H9 (cell line): ENCODE measurements around the gene ARPP21. TPM values are rescaled to one million over a fixed set of nuclear protein-coding genes. Genes with fewer than 3 reads are reported as not detected.

Source experiments
- DNase-seq: peaks from one replicate; pipeline ENCODE4 v3.0.0-alpha.2; 2017
- H2AFZ ChIP-seq: one replicate; pipeline ENCODE4 v1.6.1; 2013; ENCODE audit warnings: mild to moderate bottlenecking, low read length, control low read depth, moderate library complexity
- H2AK5ac ChIP-seq: 2 replicates; pipeline ENCODE4 v1.6.1; 2013; ENCODE audit warnings: low read length, control low read depth, mixed read lengths; ENCODE audit not compliant: insufficient read length
- H2BK120ac ChIP-seq: one replicate; pipeline ENCODE4 v1.6.1; 2013; ENCODE audit warnings: low read depth, mild to moderate bottlenecking, low read length, control low read depth, inconsistent platforms; ENCODE audit not compliant: poor library complexity, severe bottlenecking
- H2BK12ac ChIP-seq: 2 replicates; pipeline ENCODE4 v1.6.1; 2013; ENCODE audit warnings: low read length, control low read depth, mixed read lengths, low read depth; ENCODE audit not compliant: insufficient read length
- H2BK15ac ChIP-seq: 2 replicates; pipeline ENCODE4 v1.6.1; 2013; ENCODE audit warnings: low read depth, low read length, control low read depth
- H2BK20ac ChIP-seq: one replicate; pipeline ENCODE4 v1.6.1; 2013; ENCODE audit warnings: low read depth, mild to moderate bottlenecking, low read length, control low read depth, inconsistent platforms; ENCODE audit not compliant: poor library complexity, severe bottlenecking
- H2BK5ac ChIP-seq: 2 replicates; pipeline ENCODE4 v1.6.1; 2013; ENCODE audit warnings: low read length, control low read depth, mixed read lengths; ENCODE audit not compliant: insufficient read length
- H3K14ac ChIP-seq: 2 replicates; pipeline ENCODE4 v1.6.1; 2013; ENCODE audit warnings: low read length, control low read depth; ENCODE audit not compliant: insufficient read depth
- H3K18ac ChIP-seq: 2 replicates; pipeline ENCODE4 v1.6.1; 2013; ENCODE audit warnings: low read depth, mild to moderate bottlenecking, mixed read lengths, low read length, control low read depth; ENCODE audit not compliant: insufficient read length
- H3K23ac ChIP-seq: 2 replicates; pipeline ENCODE4 v1.6.1; 2013; ENCODE audit warnings: low read length, control low read depth, mixed read lengths, low read depth; ENCODE audit not compliant: insufficient read length
- H3K23me2 ChIP-seq: 2 replicates; pipeline ENCODE4 v1.6.1; 2013; ENCODE audit warnings: low read depth, mild to moderate bottlenecking, mixed read lengths, low read length, control low read depth; ENCODE audit not compliant: insufficient read length, poor library complexity, severe bottlenecking
- H3K27ac ChIP-seq: 2 replicates; pipeline ENCODE4 v1.5.1; 2013; ENCODE audit warnings: low read length, control low read depth, mixed read lengths, low read depth; ENCODE audit not compliant: insufficient read length
- H3K27me3 ChIP-seq: 2 replicates; pipeline ENCODE4 v1.6.1; 2013; ENCODE audit warnings: low read length, control low read depth, inconsistent platforms; ENCODE audit not compliant: insufficient read depth
- H3K4ac ChIP-seq: 2 replicates; pipeline ENCODE4 v1.6.1; 2013; ENCODE audit warnings: low read depth, mild to moderate bottlenecking, control low read depth, inconsistent platforms, low read length, moderate library complexity
- H3K4me1 ChIP-seq: 2 replicates; pipeline ENCODE4 v1.6.1; 2013; ENCODE audit warnings: low read length, control low read depth, inconsistent platforms; ENCODE audit not compliant: insufficient read depth
- H3K4me2 ChIP-seq: 2 replicates; pipeline ENCODE4 v1.6.1; 2013; ENCODE audit warnings: low read length, control low read depth, mixed read lengths; ENCODE audit not compliant: insufficient read length, insufficient read depth
- H3K56ac ChIP-seq: 2 replicates; pipeline ENCODE4 v1.6.1; 2013; ENCODE audit warnings: low read depth, mild to moderate bottlenecking, mixed read lengths, low read length, control low read depth; ENCODE audit not compliant: insufficient read length
- H3K79me1 ChIP-seq: 2 replicates; pipeline ENCODE4 v1.6.1; 2013; ENCODE audit warnings: low read depth, mild to moderate bottlenecking, moderate library complexity, low read length, control low read depth, inconsistent platforms; ENCODE audit not compliant: insufficient read depth, poor library complexity, severe bottlenecking
- H3K79me2 ChIP-seq: 2 replicates; pipeline ENCODE4 v1.6.1; 2013; ENCODE audit warnings: low read length, control low read depth, inconsistent platforms; ENCODE audit not compliant: insufficient read depth
- H3K9ac ChIP-seq: 2 replicates; pipeline ENCODE4 v1.6.1; 2013; ENCODE audit warnings: low read length, control low read depth, mixed read lengths; ENCODE audit not compliant: insufficient read length; ENCODE audit errors: extremely low read depth
- H3K9me3 ChIP-seq: one replicate; pipeline ENCODE4 v1.6.1; 2013; ENCODE audit warnings: low read depth, low read length, inconsistent platforms; ENCODE audit not compliant: control insufficient read depth
- H3T11ph ChIP-seq: one replicate; pipeline ENCODE4 v1.6.1; 2013; ENCODE audit warnings: mild to moderate bottlenecking, low read length, control low read depth, inconsistent platforms
- H4K20me1 ChIP-seq: one replicate; pipeline ENCODE4 v1.6.1; 2013; ENCODE audit not compliant: control insufficient read depth, insufficient read length, insufficient read depth
- H4K5ac ChIP-seq: 2 replicates; pipeline ENCODE4 v1.6.1; 2013; ENCODE audit warnings: low read depth, mild to moderate bottlenecking, mixed read lengths, low read length, control low read depth; ENCODE audit not compliant: insufficient read length
- H4K8ac ChIP-seq: replicated peaks from 2 replicates; pipeline ENCODE4 v1.6.1; 2013; ENCODE audit warnings: low read length, control low read depth, mixed read lengths, low read depth; ENCODE audit not compliant: insufficient read length
- H4K91ac ChIP-seq: 2 replicates; pipeline ENCODE4 v1.6.1; 2013; ENCODE audit warnings: low read depth, mild to moderate bottlenecking, moderate library complexity, mixed read lengths, low read length, control low read depth; ENCODE audit not compliant: insufficient read length
- H3K27ac Mint-ChIP-seq, 3 experiments: 2 replicates in 2 of 3; 3 replicates in 1 of 3; pipeline ENCODE4 v1.8.0; 2020 to 2021; ENCODE audit warnings: mixed read lengths in 3 of 3, mild to moderate bottlenecking in 1 of 3, moderate library complexity in 1 of 3
- H3K27me3 Mint-ChIP-seq: 2 replicates; pipeline ENCODE4 v1.8.0; 2021; ENCODE audit warnings: low read depth, mild to moderate bottlenecking, moderate library complexity, mixed read lengths
- H3K36me3 Mint-ChIP-seq, 3 experiments: 2 replicates in 2 of 3; 3 replicates in 1 of 3; pipeline ENCODE4 v1.8.0; 2020 to 2021; ENCODE audit warnings: low read depth in 3 of 3, mixed read lengths in 3 of 3; ENCODE audit not compliant: insufficient read depth in 1 of 3
- H3K4me1 Mint-ChIP-seq, 2 experiments: 2 replicates each; pipeline ENCODE4 v1.8.0; 2020; ENCODE audit warnings: mixed read lengths in 2 of 2
- H3K4me3 Mint-ChIP-seq, 2 experiments: 2 replicates in 1 of 2; 3 replicates in 1 of 2; pipeline ENCODE4 v1.8.0; 2020 to 2021; ENCODE audit warnings: mild to moderate bottlenecking in 2 of 2, mixed read lengths in 2 of 2, moderate library complexity in 1 of 2
- H3K9me3 Mint-ChIP-seq, 2 experiments: 2 replicates in 1 of 2; 3 replicates in 1 of 2; pipeline ENCODE4 v1.8.0; 2020; ENCODE audit warnings: mild to moderate bottlenecking in 2 of 2, mixed read lengths in 2 of 2, moderate library complexity in 1 of 2
- WGBS: extraction: QIAGEN DNeasy Blood & Tissue Kit; methylation state at CpG from one replicate; pipeline ENCODE4 v1.1.7; 2013; ENCODE audit warnings: missing lambda C conversion rate, low lambda C conversion rate, mixed read lengths; ENCODE audit not compliant: insufficient read length; ENCODE audit errors: extremely low coverage; 5-methylcytosine and 5-hydroxymethylcytosine counted together
- total RNA-seq: library from RNA; stranded (reverse); gene quantifications from 2 replicates; pipeline ENCODE4 v1.2.1, GENCODE V29; 2021
- TF ChIP-seq, protein P1 (sequence below): fragments of 200-600 bp; sonication (generic); conservative IDR thresholded peaks from 3 replicates; pipeline ENCODE4 v1.8.0; 2021; ENCODE audit warnings: antibody characterized with exemption, mild to moderate bottlenecking

The ARPP21 gene
- total RNA-seq, 1 experiment from 2014 or later = not detected

DNA sequence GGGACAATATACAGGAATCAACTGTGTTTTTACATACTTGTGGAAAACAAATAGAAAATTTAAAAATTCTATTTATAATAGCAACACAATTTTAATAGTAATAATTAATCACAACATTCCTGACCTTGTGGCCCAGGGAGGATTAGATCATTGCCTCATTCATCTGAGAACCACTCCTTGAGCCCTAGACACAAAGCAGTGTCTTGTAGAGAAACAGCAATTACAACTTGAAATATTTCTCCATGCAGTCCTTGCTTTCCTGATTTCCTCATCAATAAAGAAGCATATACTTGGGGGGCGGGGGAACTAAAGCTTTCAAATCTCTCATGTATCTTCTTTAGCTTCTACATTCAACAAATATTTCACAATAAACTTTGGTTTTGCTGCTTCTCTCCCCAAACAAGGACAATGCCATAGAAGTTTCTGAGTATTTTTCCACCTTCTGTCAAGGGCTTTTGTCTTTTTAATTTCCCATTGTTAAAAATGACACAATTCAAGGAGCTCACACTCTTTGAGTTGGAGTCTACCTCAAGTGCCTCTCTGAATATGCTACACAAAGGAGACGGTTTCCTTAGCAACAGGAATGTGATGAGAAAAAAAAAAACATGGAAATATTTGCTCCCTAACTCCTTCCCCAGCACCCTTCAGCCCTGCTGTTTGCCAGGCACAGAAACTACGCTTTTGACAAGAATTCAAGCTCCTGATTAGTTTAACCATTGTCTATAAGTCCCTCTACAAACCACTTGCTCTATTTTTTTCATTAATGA, 118.8 kb downstream of the ARPP21 start:
- H4K8ac ChIP-seq = no peak overlapping the region
- H2AFZ ChIP-seq = no peak overlapping the region
- H2BK120ac ChIP-seq = peak overlapping the region; percentile 12
- TF ChIP-seq, protein P1, sequence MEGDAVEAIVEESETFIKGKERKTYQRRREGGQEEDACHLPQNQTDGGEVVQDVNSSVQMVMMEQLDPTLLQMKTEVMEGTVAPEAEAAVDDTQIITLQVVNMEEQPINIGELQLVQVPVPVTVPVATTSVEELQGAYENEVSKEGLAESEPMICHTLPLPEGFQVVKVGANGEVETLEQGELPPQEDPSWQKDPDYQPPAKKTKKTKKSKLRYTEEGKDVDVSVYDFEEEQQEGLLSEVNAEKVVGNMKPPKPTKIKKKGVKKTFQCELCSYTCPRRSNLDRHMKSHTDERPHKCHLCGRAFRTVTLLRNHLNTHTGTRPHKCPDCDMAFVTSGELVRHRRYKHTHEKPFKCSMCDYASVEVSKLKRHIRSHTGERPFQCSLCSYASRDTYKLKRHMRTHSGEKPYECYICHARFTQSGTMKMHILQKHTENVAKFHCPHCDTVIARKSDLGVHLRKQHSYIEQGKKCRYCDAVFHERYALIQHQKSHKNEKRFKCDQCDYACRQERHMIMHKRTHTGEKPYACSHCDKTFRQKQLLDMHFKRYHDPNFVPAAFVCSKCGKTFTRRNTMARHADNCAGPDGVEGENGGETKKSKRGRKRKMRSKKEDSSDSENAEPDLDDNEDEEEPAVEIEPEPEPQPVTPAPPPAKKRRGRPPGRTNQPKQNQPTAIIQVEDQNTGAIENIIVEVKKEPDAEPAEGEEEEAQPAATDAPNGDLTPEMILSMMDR = no peak
- no peaks in the 10 kb centered on the region for H3K27me3 ChIP-seq
- H3K4ac ChIP-seq = no peak overlapping the region
- no peak overlapping the region for H3K23ac ChIP-seq
- H4K91ac ChIP-seq = no peak overlapping the region
- no peak overlapping the region for H2AK5ac ChIP-seq
- H3K4me1 ChIP-seq = no peaks in the 10 kb centered on the region
- H3K18ac ChIP-seq = peak overlapping the region; percentile 24
- H3K27me3 Mint-ChIP-seq = peaks cover 8% of the 10 kb centered on the region
- peak overlapping the region in 2 of 3 experiments; percentile 18 to 21; a peak in 4 of 7 replicates for H3K27ac Mint-ChIP-seq
- H3K27ac ChIP-seq = no peak overlapping the region
- no peak overlapping the region for H2BK20ac ChIP-seq
- no peaks in the 10 kb centered on the region for H3K79me2 ChIP-seq
- no peak overlapping the region for H3K4me3 Mint-ChIP-seq
- H3K14ac ChIP-seq = no peak overlapping the region; the same call in 1 of the 2 replicates
- no peaks in the 10 kb centered on the region for H3K79me1 ChIP-seq
- no peak overlapping the region for H3K4me2 ChIP-seq
- no peak overlapping the region for H2BK15ac ChIP-seq
- H3K9ac ChIP-seq = no peak overlapping the region
- no peak overlapping the region for H4K5ac ChIP-seq
- WGBS = no CpG with 5 or more reads among the region's 3 CpGs
- H2BK12ac ChIP-seq = no peak overlapping the region
- H4K20me1 ChIP-seq = no peaks in the 10 kb centered on the region
- DNase-seq = no peak
- H3K9me3 Mint-ChIP-seq = no peaks in the 10 kb centered on the region
- no peaks in the 10 kb centered on the region for H3K23me2 ChIP-seq
- H3K36me3 Mint-ChIP-seq = no peaks in the 10 kb centered on the region
- no peak overlapping the region for H2BK5ac ChIP-seq
- H3K4me1 Mint-ChIP-seq = peaks cover 13% of the 10 kb centered on the region in 2 experiments
- H3K9me3 ChIP-seq = no peaks in the 10 kb centered on the region
- H3K56ac ChIP-seq = no peak overlapping the region
- H3T11ph ChIP-seq = no peak overlapping the region
